Measurements from ENCODE around the gene PGAP1.
"Not testable (repeated sequence)": the region's sequence is repeated elsewhere in the genome, so short reads cannot be mapped to it uniquely, and the experiment has no call there.

Gene PGAP1

GRCh38 chr2:196913691-196914090 is 12.8 kb downstream of the PGAP1 start:
- CTCF ChIA-PET: interaction anchor here (2.5 kb wide), 1 partner anchor 11 kb away, joined by 8 read pairs; no protein-coding TSS in a partner anchor

GRCh38 chr2:196905365-196905764 is 21.1 kb downstream of the PGAP1 start:
- DNase-seq (ENCODE audit: extremely low spot score); POLR2A ChIA-PET: not testable (repeated sequence)

More at GRCh38 chr2:196913691-196914090, 12.8 kb downstream of the PGAP1 start:
- no peak for DNase-seq (ENCODE audit: extremely low spot score)
- TF ChIP-seq CTCF (IDR thresholded peaks at IDR 0.05; ENCODE audit: control extremely low read depth, extremely low read depth, low read depth, missing control alignments): no peak
- POLR2A ChIA-PET: no interaction called here

GRCh38 chr2:196902828-196903227 is 23.7 kb downstream of the PGAP1 start:
- CTCF ChIA-PET: interaction anchor here (0.7 to 2.0 kb wide), 5 partner anchors 9 to 35 kb away, joined by 3 to 6 read pairs (median 4); no protein-coding TSS in a partner anchor
- no peak for DNase-seq (ENCODE audit: extremely low spot score)
- TF ChIP-seq CTCF (IDR thresholded peaks at IDR 0.05; ENCODE audit: control extremely low read depth, extremely low read depth, low read depth, missing control alignments): no peak
- POLR2A ChIA-PET: no interaction called here

More at GRCh38 chr2:196905365-196905764, 21.1 kb downstream of the PGAP1 start:
- CTCF ChIA-PET: not testable (repeated sequence)

GRCh38 chr2:196900843-196901242 is 25.7 kb downstream of the PGAP1 start:
- CTCF ChIA-PET: interaction anchor here (1.1 to 1.4 kb wide), 4 partner anchors 9 to 36 kb away, joined by 3 to 5 read pairs (median 3); no protein-coding TSS in a partner anchor

GRCh38 chr2:196899976-196900375 is 26.5 kb downstream of the PGAP1 start:
- POLR2A ChIA-PET: no interaction called here
- no peak for DNase-seq (ENCODE audit: extremely low spot score)

More at GRCh38 chr2:196900843-196901242, 25.7 kb downstream of the PGAP1 start:
- TF ChIP-seq CTCF (IDR thresholded peaks at IDR 0.05; ENCODE audit: control extremely low read depth, extremely low read depth, low read depth, missing control alignments): no peak
- no peak for DNase-seq (ENCODE audit: extremely low spot score)
- POLR2A ChIA-PET: no interaction called here

GRCh38 chr2:196891136-196891535 is 35.4 kb downstream of the PGAP1 start:
- POLR2A ChIA-PET: no interaction called here
- TF ChIP-seq CTCF (IDR thresholded peaks at IDR 0.05; ENCODE audit: control extremely low read depth, extremely low read depth, low read depth, missing control alignments): no peak
- CTCF ChIA-PET: interaction anchor here (0.8 to 1.5 kb wide), 3 partner anchors 10 to 39 kb away, joined by 3 to 6 read pairs (median 3); no protein-coding TSS in a partner anchor
- DNase-seq (ENCODE audit: extremely low spot score): no peak

More at GRCh38 chr2:196899976-196900375, 26.5 kb downstream of the PGAP1 start:
- TF ChIP-seq CTCF (IDR thresholded peaks at IDR 0.05; ENCODE audit: control extremely low read depth, extremely low read depth, low read depth, missing control alignments): no peak
- CTCF ChIA-PET: interaction anchor here (1.2 kb wide), 1 partner anchor 12 kb away, joined by 3 read pairs; no protein-coding TSS in a partner anchor

GRCh38 chr2:196887431-196887830 is 39.1 kb downstream of the PGAP1 start:
- ChIA-PET POLR2A (no interaction called here), CTCF (interaction anchor here (1.2 kb wide), 1 partner anchor 11 kb away, joined by 3 read pairs; no protein-coding TSS in a partner anchor)
- no peak for TF ChIP-seq CTCF (IDR thresholded peaks at IDR 0.05; ENCODE audit: control extremely low read depth, extremely low read depth, low read depth, missing control alignments)
- no peak for DNase-seq (ENCODE audit: extremely low spot score)

All from GM10248 (cell line).